DOHH2 (cell line): ENCODE results near the gene MYO1D.

Source experiments
- H3F3A ChIP-seq: fragments of 200-600 bp; sonication (generic), shearing (Covaris generic); 2 replicates; pipeline ENCODE4 v1.6.0; 2016; ENCODE audit warnings: antibody characterized with exemption, mild to moderate bottlenecking; ENCODE audit not compliant: control insufficient read depth, insufficient read depth
- H3K27ac ChIP-seq: fragments of 200-600 bp; sonication (generic); 2 replicates; pipeline ENCODE4 v1.5.1; 2014; ENCODE audit warnings: low read depth, mild to moderate bottlenecking, low read length, moderate library complexity
- H3K27me3 ChIP-seq: fragments of 200-600 bp; sonication (generic); 2 replicates; pipeline ENCODE4 v1.6.1; 2014; ENCODE audit warnings: mild to moderate bottlenecking, low read length, mixed read lengths; ENCODE audit not compliant: control insufficient read depth
- H3K36me3 ChIP-seq: fragments of 200-600 bp; sonication (generic); 2 replicates; pipeline ENCODE4 v1.6.1; 2014; ENCODE audit warnings: mild to moderate bottlenecking, low read length, moderate library complexity, mixed read lengths; ENCODE audit not compliant: control insufficient read depth
- H3K4me1 ChIP-seq: fragments of 200-600 bp; sonication (generic); 2 replicates; pipeline ENCODE4 v1.6.1; 2014; ENCODE audit warnings: mild to moderate bottlenecking, low read length, mixed read lengths; ENCODE audit not compliant: control insufficient read depth
- H3K4me2 ChIP-seq: fragments of 200-600 bp; sonication (generic); 2 replicates; pipeline ENCODE4 v1.6.0; 2014; ENCODE audit warnings: mild to moderate bottlenecking, low read length, moderate library complexity
- H3K4me3 ChIP-seq: fragments of 200-600 bp; sonication (generic); 2 replicates; pipeline ENCODE4 v1.5.1; 2014; ENCODE audit warnings: mild to moderate bottlenecking, low read length, mixed read lengths
- H3K79me2 ChIP-seq: fragments of 200-600 bp; sonication (generic); 2 replicates; pipeline ENCODE4 v1.6.1; 2014; ENCODE audit warnings: mild to moderate bottlenecking, low read length, mixed read lengths; ENCODE audit not compliant: control insufficient read depth
- H3K9me2 ChIP-seq: fragments of 200-600 bp; sonication (generic); replicated peaks from 2 replicates; pipeline ENCODE4 v1.6.1; 2014; ENCODE audit warnings: mild to moderate bottlenecking, low read length, mixed read lengths; ENCODE audit not compliant: control insufficient read depth
- H3K9me3 ChIP-seq: fragments of 200-600 bp; sonication (generic); 2 replicates; pipeline ENCODE4 v1.6.1; 2014; ENCODE audit warnings: antibody characterized with exemption, low read length, mixed read lengths; ENCODE audit not compliant: control insufficient read depth, insufficient read depth
- H4K20me1 ChIP-seq: fragments of 200-600 bp; sonication (generic); 2 replicates; pipeline ENCODE4 v1.6.0; 2014; ENCODE audit warnings: low read depth, mild to moderate bottlenecking, antibody characterized with exemption, low read length, moderate library complexity; ENCODE audit not compliant: control insufficient read depth, insufficient read depth
- EZH2phosphoT487 ChIP-seq: fragments of 200-600 bp; sonication (generic); IDR thresholded peaks from 2 replicates; pipeline ENCODE4 v1.6.1; 2017; ENCODE audit warnings: borderline replicate concordance, mild to moderate bottlenecking, antibody characterized with exemption, low read length, moderate library complexity, mixed read lengths
- TF ChIP-seq, protein P1 (sequence below): fragments of 200-600 bp; sonication (generic); IDR thresholded peaks from one replicate; pipeline ENCODE4 v1.5.1; 2014; ENCODE audit warnings: antibody characterized with exemption, mild to moderate bottlenecking, low read depth, low read length; ENCODE audit not compliant: poor library complexity, severe bottlenecking

MYO1D gene

GRCh38 chr17:32493976-32494513 is 382.9 kb downstream of the MYO1D start:
- Histone ChIP-seq H3K9me3 (no peaks in the 10 kb centered on the region), H4K20me1 (no peaks in the 10 kb centered on the region), H3K79me2 (no peaks in the 10 kb centered on the region), H3K27ac (no peak overlapping the region), H3K27me3 (no peaks in the 10 kb centered on the region), H3K4me3 (no peak overlapping the region), H3K36me3 (no peaks in the 10 kb centered on the region), H3K4me2 (no peak overlapping the region), H3F3A (0 out of 2 replicates have a peak, but pooled peaks cover 6% of the 10 kb centered on the region), H3K4me1 (peaks cover 17% of the 10 kb centered on the region), H3K9me2 (no peaks in the 10 kb centered on the region)
- TF ChIP-seq, protein P1, sequence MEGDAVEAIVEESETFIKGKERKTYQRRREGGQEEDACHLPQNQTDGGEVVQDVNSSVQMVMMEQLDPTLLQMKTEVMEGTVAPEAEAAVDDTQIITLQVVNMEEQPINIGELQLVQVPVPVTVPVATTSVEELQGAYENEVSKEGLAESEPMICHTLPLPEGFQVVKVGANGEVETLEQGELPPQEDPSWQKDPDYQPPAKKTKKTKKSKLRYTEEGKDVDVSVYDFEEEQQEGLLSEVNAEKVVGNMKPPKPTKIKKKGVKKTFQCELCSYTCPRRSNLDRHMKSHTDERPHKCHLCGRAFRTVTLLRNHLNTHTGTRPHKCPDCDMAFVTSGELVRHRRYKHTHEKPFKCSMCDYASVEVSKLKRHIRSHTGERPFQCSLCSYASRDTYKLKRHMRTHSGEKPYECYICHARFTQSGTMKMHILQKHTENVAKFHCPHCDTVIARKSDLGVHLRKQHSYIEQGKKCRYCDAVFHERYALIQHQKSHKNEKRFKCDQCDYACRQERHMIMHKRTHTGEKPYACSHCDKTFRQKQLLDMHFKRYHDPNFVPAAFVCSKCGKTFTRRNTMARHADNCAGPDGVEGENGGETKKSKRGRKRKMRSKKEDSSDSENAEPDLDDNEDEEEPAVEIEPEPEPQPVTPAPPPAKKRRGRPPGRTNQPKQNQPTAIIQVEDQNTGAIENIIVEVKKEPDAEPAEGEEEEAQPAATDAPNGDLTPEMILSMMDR: no peak
- TF ChIP-seq EZH2phosphoT487: no peak

DNA sequence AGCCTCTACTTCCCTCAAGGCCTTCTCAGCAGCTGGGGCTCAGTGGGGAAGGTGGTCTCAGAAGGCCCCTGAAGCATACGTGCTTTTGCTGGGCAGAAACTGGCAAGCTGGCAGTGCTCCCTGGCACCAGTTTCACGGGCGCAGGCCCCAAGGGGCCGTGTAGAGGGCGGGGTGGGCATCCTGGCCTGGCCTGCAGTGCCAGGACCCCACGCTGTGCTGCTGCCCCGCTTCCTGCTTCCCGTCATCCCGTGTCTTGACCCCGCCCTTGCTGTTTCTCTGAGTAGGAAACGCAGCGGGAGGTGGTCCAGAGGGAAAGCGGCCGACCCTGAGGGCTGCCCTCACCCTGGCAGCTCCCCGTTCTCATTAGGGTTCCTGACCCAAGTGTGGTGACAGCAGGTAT is 383.4 kb downstream of the MYO1D start:
- no peak for TF ChIP-seq EZH2phosphoT487
- TF ChIP-seq, protein P1: no peak
- H3K4me2 ChIP-seq: no peak overlapping the region
- 0 out of 2 replicates have a peak, but pooled peaks cover 6% of the 10 kb centered on the region for H3F3A ChIP-seq
- H3K4me1 ChIP-seq: peaks cover 17% of the 10 kb centered on the region
- no peaks in the 10 kb centered on the region for H3K9me2 ChIP-seq
- H3K27me3 ChIP-seq: no peaks in the 10 kb centered on the region
- no peaks in the 10 kb centered on the region for H3K79me2 ChIP-seq
- H3K36me3 ChIP-seq: no peaks in the 10 kb centered on the region
- no peaks in the 10 kb centered on the region for H4K20me1 ChIP-seq
- H3K27ac ChIP-seq: no peak overlapping the region
- H3K4me3 ChIP-seq: no peak overlapping the region
- no peaks in the 10 kb centered on the region for H3K9me3 ChIP-seq

DNA sequence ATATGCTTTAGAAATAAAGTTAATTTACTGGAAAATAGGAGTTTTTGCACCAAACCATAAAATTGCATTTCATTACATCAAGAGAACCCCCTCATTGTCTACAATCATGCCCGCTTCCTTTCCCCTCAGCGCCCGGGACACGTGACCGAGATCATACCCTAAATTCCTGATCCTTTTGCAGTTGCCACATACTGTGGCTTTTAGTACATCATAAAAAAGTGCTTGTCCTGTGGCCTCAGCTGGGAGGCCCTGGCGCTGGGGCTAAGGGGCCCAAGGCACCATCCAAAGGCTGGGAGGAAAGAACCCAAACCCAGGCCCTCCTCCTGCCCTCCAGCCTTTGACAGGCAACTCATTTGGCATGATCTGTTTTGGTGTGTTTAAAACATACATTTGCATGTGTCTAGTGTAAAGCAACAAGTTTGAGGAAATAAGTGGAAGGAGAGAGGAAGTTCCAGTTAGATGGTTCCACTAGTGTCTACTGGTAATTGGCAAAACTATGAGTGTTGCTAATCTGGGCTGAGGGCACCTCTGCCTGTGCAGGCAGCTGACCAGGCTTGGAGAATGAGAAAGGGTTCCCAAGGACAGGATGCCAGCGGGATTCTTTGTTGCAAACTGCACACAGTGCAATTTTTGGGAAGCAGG is 384.2 kb downstream of the MYO1D start:
- Histone ChIP-seq H3K79me2 (no peaks in the 10 kb centered on the region), H3F3A (0 out of 2 replicates have a peak, but pooled peaks cover 6% of the 10 kb centered on the region), H3K36me3 (no peaks in the 10 kb centered on the region), H3K9me2 (no peaks in the 10 kb centered on the region), H4K20me1 (no peaks in the 10 kb centered on the region), H3K27ac (no peak overlapping the region), H3K27me3 (no peaks in the 10 kb centered on the region), H3K4me2 (peak overlapping the region; percentile 40), H3K4me1 (peaks cover 17% of the 10 kb centered on the region), H3K4me3 (no peak overlapping the region), H3K9me3 (no peaks in the 10 kb centered on the region)
- TF ChIP-seq EZH2phosphoT487: no peak
- TF ChIP-seq, protein P1: no peak
